Lower leg skin (tissue), 4 donors: ENCODE data around the gene CLEC7A. TPM values are rescaled to one million over a fixed set of nuclear protein-coding genes. Genes with fewer than 3 reads are reported as not detected.

ENCODE experiments used
- DNase-seq, 2 donors: peaks; one replicate each; pipeline ENCODE4 v3.0.0-alpha.2; 2019; ENCODE audit warnings: low spot score in 2 of 2
- H3K4me3 ChIP-seq: fragments of 200-600 bp; sonication (generic); 2 replicates; pipeline ENCODE4 v1.5.1; 2017; ENCODE audit warnings: mild to moderate bottlenecking, low read depth; ENCODE audit not compliant: poor library complexity, severe bottlenecking
- POLR2A ChIP-seq, 2 donors: fragments of 450-650 bp; IDR thresholded peaks; one replicate each; pipeline ENCODE4 v1.6.1; 2016 to 2017; ENCODE audit warnings: antibody characterized with exemption in 2 of 2, mild to moderate bottlenecking in 1 of 2, moderate library complexity in 1 of 2
- WGBS, 2 donors: methylation state at CpG; one replicate each; pipeline ENCODE4 v1.1.5; 2018; 5-methylcytosine and 5-hydroxymethylcytosine counted together
- intact Hi-C: fragments of 100-400 bp; cut with DNase I; formaldehyde crosslinking; loops from one replicate; pipeline ENCODE4 v1.15.0; 2023; ENCODE audit warnings: low total_unique reads
- total RNA-seq, 4 donors: library from RNA; depleted of rRNA; stranded (reverse); fragments of >200 nt; gene quantifications; one replicate each; pipeline ENCODE4 v1.1.0, GENCODE V29; 2016
- TF ChIP-seq, protein P1 (sequence below), 3 donors: fragments of 450-650 bp; IDR thresholded peaks; one replicate each; pipeline ENCODE4 v1.5.1; 2016; ENCODE audit warnings: antibody characterized with exemption in 3 of 3, mild to moderate bottlenecking in 3 of 3, moderate library complexity in 2 of 3

Gene CLEC7A
- total RNA-seq, 4 donors from 2014 or later, result 4.8 to 14.1 (median 6.7) TPM

DNA sequence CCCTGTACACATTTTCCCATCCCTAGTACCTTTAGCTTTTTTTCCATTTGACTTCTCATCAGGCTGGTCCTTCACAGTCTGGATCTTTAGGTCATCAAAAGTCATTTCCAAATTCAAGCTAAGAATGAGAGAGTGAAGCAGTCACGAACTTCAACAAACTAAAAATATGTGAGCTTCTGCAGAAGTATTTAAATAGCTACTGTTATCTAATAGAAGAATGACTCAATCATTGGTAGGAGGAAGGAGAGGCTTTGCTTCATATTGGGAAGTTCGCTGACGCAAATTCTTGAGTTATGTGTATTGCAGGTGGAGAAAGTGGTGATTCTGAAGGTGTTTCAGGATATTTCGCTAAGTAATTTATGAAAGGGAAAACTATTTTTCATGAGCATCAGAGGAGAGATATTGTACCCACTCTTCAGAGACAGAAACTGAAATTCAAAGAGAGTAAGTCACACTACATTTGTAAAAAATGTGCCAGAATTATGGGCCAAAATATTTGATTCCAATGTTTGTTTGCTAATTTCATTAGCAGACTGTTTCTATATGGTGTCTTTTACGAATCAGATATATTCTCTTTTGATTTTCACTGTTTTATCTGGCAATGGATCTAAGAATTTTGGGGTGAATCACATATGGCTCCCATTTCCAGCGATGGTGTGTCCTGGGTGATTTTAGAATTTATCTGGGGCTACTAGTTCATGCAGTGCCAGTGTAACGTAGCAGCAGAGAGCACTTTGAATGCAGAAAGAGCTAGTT is 42.2 kb upstream of the CLEC7A start, which contains the start of gene OLR1:
OLR1 (minus strand) TSS at position 160 of the 756 bp plus-strand sequence; CDS start at position 105, 55 bp downstream.
- intact Hi-C loops, result no loop called here
- no peak within 1 kb of the TSS for H3K4me3 ChIP-seq
- WGBS, 2 donors, result 79 to 88% methylated on average over 7 of the region's 7 CpGs
- no peak for DNase-seq
- TF ChIP-seq, protein P1, sequence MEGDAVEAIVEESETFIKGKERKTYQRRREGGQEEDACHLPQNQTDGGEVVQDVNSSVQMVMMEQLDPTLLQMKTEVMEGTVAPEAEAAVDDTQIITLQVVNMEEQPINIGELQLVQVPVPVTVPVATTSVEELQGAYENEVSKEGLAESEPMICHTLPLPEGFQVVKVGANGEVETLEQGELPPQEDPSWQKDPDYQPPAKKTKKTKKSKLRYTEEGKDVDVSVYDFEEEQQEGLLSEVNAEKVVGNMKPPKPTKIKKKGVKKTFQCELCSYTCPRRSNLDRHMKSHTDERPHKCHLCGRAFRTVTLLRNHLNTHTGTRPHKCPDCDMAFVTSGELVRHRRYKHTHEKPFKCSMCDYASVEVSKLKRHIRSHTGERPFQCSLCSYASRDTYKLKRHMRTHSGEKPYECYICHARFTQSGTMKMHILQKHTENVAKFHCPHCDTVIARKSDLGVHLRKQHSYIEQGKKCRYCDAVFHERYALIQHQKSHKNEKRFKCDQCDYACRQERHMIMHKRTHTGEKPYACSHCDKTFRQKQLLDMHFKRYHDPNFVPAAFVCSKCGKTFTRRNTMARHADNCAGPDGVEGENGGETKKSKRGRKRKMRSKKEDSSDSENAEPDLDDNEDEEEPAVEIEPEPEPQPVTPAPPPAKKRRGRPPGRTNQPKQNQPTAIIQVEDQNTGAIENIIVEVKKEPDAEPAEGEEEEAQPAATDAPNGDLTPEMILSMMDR (IDR thresholded peaks at IDR 0.05), result no peak
- TF ChIP-seq POLR2A (IDR thresholded peaks at IDR 0.05), result no peak

DNA sequence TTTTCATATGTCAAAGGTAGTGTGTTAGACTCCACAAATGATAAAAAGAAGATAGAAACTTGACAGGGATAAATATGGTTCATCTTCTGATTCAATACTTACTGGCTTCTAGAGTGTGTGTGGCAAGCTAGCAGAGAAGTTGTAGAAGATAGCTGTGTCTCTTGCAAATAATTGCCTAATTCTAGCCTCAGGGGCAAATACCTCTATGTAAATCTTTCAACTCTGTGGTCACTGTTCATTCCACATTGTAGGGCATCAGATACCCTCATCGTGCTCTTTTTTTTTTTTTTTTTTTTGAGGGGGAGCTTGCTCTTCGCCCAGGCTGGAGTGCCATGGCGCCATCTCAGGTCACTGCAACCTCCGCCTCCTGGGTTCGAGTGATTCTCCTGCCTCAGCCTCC is 40.2 kb upstream of the CLEC7A start:
- no peak for DNase-seq
- H3K4me3 ChIP-seq, result no peak overlapping the region
- TF ChIP-seq, protein P1 (IDR thresholded peaks at IDR 0.05), result no peak
- TF ChIP-seq POLR2A (IDR thresholded peaks at IDR 0.05), result no peak
- intact Hi-C loops, result no loop called here
- WGBS, 2 donors, result 83 to 86% methylated on average over 5 of the region's 5 CpGs

DNA sequence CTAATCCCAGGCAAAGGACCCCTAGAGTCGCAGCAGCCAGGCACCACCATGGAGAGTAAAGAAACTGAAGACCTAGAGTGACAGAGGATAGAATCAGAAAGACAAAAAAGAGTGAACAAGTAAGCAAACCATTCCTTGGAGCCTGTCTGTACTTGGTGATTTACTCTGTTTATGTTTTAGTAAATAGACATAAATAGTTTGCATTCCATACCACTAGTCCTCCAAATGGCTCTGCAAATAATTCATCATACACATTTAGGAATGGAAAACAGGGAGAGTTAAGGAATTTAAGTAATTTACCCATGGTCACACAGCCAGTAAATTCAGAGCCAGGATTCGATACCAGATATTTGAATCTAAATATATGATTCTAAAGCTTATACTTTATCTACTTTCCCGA is 39.1 kb upstream of the CLEC7A start:
- DNase-seq, result no peak
- TF ChIP-seq, protein P1 (IDR thresholded peaks at IDR 0.05), result no peak
- intact Hi-C loops, result no loop called here
- no peak overlapping the region for H3K4me3 ChIP-seq
- 68 to 73% methylated on average over 3 of the region's 3 CpGs for WGBS, 2 donors

DNA sequence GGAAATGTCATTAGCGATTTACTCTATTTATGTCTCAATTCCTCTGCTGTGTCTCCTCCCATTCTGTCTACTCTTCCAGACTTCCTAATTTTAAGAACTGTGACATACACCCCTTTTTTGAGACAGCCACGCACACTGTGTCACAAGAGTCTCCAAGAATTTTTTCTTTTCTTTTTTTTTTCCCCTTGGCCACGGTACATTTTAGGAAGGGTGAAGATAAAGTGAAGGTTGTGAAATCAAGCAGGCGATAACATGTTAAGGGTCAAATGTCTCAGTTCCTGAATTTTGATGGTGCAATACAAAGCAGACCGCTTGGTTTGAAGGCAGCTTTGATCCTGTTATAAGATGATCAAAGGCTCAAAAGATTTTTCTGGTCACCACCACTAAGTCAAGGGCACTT is 37.6 kb upstream of the CLEC7A start:
- H3K4me3 ChIP-seq, result no peak overlapping the region
- WGBS, 2 donors, result 57 to 59% methylated on average over 5 of the region's 5 CpGs
- DNase-seq, result no peak
- intact Hi-C loops, result no loop called here
- TF ChIP-seq, protein P1 (IDR thresholded peaks at IDR 0.05), result no peak
- TF ChIP-seq POLR2A (IDR thresholded peaks at IDR 0.05), result no peak

DNA sequence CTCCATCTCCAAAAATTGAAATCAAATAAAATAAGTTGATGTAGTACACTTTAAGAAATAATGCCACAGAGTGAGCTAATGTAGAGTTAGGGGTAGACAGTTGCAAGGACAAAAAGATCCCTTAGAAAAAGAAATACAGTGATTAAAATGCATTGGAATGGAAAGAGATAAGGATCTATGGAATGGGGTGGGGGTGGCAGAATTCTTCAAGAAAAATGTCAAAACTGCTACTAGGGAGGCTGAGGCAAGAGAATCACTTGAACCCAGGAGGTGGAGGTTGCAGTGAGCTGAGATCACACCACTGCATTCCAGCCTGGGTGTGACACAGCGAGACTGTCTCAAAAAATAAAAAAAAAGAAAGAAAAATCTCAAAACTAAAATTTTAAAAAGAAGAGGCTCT is 35.4 kb upstream of the CLEC7A start:
- 0 to 34% methylated on average over 1 of the region's 1 CpG for WGBS, 2 donors
- intact Hi-C loops, result no loop called here
- TF ChIP-seq, protein P1 (IDR thresholded peaks at IDR 0.05), result no peak
- no peak for TF ChIP-seq POLR2A (IDR thresholded peaks at IDR 0.05)
- H3K4me3 ChIP-seq, result no peak overlapping the region
- DNase-seq, result no peak

DNA sequence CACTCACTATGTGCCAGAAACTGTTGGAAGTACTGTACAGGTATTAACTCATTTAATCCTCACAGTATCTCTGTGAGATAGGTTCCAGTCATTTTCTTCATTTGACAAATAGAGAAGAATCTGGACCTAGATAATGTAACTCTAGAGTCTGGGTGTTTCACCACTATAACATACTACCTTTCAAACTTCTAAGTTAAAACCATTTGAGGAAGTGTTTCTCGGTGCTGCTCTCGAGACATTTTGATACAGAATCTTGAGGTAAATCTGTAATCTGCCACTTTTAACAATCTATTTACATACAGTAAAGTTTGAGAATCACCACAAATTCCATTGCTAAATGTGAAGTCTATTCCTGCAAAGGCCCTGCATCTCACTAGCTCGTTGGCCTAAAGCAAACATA is 33.1 kb upstream of the CLEC7A start:
- WGBS, 2 donors, result 83 to 87% methylated on average over 3 of the region's 3 CpGs
- DNase-seq, result no peak
- TF ChIP-seq, protein P1 (IDR thresholded peaks at IDR 0.05), result no peak
- no peak for TF ChIP-seq POLR2A (IDR thresholded peaks at IDR 0.05)
- no peak overlapping the region for H3K4me3 ChIP-seq
- intact Hi-C loops, result no loop called here
